ENCODE measurements around the gene SH2D4B. TPM values are rescaled to one million over a fixed set of nuclear protein-coding genes. Genes with fewer than 3 reads are reported as not detected.

Gene SH2D4B
- total and polyA plus RNA-seq, 2 of the 13 experiments (the other 11 are each of a cell fraction or from before 2014, with no cell fraction given) = not detected

DNA sequence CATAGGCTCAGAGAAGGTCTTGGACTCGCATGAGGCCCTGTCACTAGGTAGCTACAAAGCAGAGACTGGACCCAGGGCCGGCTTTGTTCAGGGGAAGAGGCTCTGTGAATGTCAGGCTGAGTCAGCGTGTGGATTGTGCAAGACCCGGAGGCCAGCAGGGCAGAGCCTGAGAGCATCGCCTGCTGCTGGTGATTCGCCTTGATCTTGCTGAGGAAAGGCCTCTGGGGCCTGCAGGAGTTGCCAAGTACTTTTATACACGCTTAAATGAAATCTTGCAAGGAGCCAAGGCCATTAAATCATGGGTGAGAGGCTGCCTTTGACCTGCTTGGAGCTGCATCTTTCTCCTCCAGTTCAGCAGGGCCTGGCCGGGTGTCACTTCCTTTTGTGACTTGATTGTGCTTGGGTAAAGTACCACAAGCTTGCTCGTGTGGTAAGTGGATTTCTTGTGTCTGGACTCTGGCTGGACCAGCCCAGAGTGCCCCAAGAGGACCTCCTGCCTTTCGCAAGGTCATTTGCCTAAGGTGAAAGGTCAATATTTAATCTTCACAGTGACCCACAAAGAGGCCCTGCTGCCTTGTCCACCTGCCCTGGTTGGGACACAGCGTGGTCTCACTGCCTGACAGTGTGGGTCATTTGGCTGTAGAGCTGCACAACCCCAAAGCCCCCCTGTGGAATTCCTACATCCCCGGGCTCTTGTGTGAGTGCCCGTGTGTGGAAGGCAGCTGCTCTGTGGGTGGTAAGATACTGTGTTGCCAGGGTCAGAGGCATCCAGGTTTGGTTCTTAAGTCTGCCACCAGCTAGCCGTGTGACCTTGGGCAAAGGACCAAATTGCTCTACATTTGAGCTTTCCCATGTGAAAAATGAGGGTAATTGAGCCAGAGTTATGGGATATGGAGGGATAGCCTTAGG lies 38.6 kb upstream of the SH2D4B start (continued):
- 0 out of 2 replicates have a peak, but pooled peaks have one; percentile 18 for TF ChIP-seq TSC22D2 (CRISPR knock-in tag; IDR thresholded peaks at IDR 0.05; ENCODE audit: borderline replicate concordance)
- peak; percentile 87 for TF ChIP-seq RXRB (CRISPR knock-in tag; IDR thresholded peaks at IDR 0.05; ENCODE audit: borderline replicate concordance)
- peak; percentile 68; the same call in 1 of the 2 replicates for TF ChIP-seq ZNF335 (CRISPR knock-in tag; IDR thresholded peaks at IDR 0.05)
- TF ChIP-seq GATA4 (IDR thresholded peaks at IDR 0.05; ENCODE audit: borderline replicate concordance, low read depth) = peak; percentile 25; the same call in 1 of the 2 replicates
- TF ChIP-seq MYC (CRISPR knock-in tag; IDR thresholded peaks at IDR 0.05; ENCODE audit: borderline replicate concordance) = peak; percentile 51; the same call in 1 of the 2 replicates
- 0 out of 2 replicates have a peak, but pooled peaks have one; percentile 46 for TF ChIP-seq ZMAT3 (CRISPR knock-in tag; conservative IDR thresholded peaks at IDR 0.05)
- no peak for TF ChIP-seq FIP1L1 (IDR thresholded peaks at IDR 0.05; ENCODE audit: borderline replicate concordance, insufficient read depth, low read depth, low read length)
- peak; percentile 40 for TF ChIP-seq RBM22 (optimal IDR thresholded peaks at IDR 0.05; ENCODE audit: low read length)
- TF ChIP-seq, protein P1, sequence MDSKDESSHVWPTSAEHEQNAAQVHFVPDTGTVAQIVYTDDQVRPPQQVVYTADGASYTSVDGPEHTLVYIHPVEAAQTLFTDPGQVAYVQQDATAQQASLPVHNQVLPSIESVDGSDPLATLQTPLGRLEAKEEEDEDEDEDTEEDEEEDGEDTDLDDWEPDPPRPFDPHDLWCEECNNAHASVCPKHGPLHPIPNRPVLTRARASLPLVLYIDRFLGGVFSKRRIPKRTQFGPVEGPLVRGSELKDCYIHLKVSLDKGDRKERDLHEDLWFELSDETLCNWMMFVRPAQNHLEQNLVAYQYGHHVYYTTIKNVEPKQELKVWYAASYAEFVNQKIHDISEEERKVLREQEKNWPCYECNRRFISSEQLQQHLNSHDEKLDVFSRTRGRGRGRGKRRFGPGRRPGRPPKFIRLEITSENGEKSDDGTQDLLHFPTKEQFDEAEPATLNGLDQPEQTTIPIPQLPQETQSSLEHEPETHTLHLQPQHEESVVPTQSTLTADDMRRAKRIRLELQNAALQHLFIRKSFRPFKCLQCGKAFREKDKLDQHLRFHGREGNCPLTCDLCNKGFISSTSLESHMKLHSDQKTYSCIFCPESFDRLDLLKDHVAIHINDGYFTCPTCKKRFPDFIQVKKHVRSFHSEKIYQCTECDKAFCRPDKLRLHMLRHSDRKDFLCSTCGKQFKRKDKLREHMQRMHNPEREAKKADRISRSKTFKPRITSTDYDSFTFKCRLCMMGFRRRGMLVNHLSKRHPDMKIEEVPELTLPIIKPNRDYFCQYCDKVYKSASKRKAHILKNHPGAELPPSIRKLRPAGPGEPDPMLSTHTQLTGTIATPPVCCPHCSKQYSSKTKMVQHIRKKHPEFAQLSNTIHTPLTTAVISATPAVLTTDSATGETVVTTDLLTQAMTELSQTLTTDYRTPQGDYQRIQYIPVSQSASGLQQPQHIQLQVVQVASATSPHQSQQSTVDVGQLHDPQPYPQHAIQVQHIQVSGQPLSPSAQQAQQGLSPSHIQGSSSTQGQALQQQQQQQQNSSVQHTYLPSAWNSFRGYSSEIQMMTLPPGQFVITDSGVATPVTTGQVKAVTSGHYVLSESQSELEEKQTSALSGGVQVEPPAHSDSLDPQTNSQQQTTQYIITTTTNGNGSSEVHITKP (CRISPR knock-in tag; IDR thresholded peaks at IDR 0.05; ENCODE audit: low read depth) = 0 out of 2 replicates have a peak, but pooled peaks have one; percentile 34
- TF ChIP-seq ZNF709 (CRISPR knock-in tag; IDR thresholded peaks at IDR 0.05) = no peak; the same call in 1 of the 2 replicates
- TF ChIP-seq, protein P2, sequence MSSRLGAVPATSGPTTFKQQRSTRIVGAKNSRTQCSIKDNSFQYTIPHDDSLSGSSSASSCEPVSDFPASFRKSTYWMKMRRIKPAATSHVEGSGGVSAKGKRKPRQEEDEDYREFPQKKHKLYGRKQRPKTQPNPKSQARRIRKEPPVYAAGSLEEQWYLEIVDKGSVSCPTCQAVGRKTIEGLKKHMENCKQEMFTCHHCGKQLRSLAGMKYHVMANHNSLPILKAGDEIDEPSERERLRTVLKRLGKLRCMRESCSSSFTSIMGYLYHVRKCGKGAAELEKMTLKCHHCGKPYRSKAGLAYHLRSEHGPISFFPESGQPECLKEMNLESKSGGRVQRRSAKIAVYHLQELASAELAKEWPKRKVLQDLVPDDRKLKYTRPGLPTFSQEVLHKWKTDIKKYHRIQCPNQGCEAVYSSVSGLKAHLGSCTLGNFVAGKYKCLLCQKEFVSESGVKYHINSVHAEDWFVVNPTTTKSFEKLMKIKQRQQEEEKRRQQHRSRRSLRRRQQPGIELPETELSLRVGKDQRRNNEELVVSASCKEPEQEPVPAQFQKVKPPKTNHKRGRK (CRISPR knock-in tag; IDR thresholded peaks at IDR 0.05) = no peak
- TF ChIP-seq ZNF235 (CRISPR knock-in tag; IDR thresholded peaks at IDR 0.05; ENCODE audit: borderline replicate concordance) = no peak
- TF ChIP-seq ZNF678 (CRISPR knock-in tag; IDR thresholded peaks at IDR 0.05) = no peak
- TF ChIP-seq, protein P3, sequence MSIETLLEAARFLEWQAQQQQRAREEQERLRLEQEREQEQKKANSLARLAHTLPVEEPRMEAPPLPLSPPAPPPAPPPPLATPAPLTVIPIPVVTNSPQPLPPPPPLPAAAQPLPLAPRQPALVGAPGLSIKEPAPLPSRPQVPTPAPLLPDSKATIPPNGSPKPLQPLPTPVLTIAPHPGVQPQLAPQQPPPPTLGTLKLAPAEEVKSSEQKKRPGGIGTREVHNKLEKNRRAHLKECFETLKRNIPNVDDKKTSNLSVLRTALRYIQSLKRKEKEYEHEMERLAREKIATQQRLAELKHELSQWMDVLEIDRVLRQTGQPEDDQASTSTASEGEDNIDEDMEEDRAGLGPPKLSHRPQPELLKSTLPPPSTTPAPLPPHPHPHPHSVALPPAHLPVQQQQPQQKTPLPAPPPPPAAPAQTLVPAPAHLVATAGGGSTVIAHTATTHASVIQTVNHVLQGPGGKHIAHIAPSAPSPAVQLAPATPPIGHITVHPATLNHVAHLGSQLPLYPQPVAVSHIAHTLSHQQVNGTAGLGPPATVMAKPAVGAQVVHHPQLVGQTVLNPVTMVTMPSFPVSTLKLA (IDR thresholded peaks at IDR 0.05) = 0 out of 2 replicates have a peak, but pooled peaks have one; percentile 11
- TF ChIP-seq, protein P4, sequence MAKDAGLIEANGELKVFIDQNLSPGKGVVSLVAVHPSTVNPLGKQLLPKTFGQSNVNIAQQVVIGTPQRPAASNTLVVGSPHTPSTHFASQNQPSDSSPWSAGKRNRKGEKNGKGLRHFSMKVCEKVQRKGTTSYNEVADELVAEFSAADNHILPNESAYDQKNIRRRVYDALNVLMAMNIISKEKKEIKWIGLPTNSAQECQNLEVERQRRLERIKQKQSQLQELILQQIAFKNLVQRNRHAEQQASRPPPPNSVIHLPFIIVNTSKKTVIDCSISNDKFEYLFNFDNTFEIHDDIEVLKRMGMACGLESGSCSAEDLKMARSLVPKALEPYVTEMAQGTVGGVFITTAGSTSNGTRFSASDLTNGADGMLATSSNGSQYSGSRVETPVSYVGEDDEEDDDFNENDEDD (CRISPR knock-in tag; IDR thresholded peaks at IDR 0.05; ENCODE audit: borderline replicate concordance) = peak; percentile 24; the same call in 1 of the 2 replicates
- TF ChIP-seq ARHGAP35 (CRISPR knock-in tag; IDR thresholded peaks at IDR 0.05; ENCODE audit: borderline replicate concordance) = peak; percentile 73; the same call in 1 of the 2 replicates
- peak; percentile 87; the same call in 1 of the 2 replicates for TF ChIP-seq ZNF614 (CRISPR knock-in tag; IDR thresholded peaks at IDR 0.05; ENCODE audit: borderline replicate concordance)
- peak; percentile 48; the same call in 1 of the 2 replicates for TF ChIP-seq NFIC (IDR thresholded peaks at IDR 0.05; ENCODE audit: low read length)
- TF ChIP-seq MLLT10 (CRISPR knock-in tag; IDR thresholded peaks at IDR 0.05) = no peak

Measured in HepG2 (cell line).